NCI-H1694 treated with DMSO at 0.1 percent for 48 hours (cell line): ENCODE results near the gene GMFB.
A peak's percentile ranks its signal among the peaks of the same experiment; 100 is the strongest.
"Not testable (repeated sequence)": the region's sequence is repeated elsewhere in the genome, so short reads cannot be mapped to it uniquely, and the experiment has no call there.

Experiments used
- DNase-seq: peaks from one replicate; lab custom pipeline; 2025; lab: John Stamatoyannopoulos, UW

Gene GMFB

DNA sequence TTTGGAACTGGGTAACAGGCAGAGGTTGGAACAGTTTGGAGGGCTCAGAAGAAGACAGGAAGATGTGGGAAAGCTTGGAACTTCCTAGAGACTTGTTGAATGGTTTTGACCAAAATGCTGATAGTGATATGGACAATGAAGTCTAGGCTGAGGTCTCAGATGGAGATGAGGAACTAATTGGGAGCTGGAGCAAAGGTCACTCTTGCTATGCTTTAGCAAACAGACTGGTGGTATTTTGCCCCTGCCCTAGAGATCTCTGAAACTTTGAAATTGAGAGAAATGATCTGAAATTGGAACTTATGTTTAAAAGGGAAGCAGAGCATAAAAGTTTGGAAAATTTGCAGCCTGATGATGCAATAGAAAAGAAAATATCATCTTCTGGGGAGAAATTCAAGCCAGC, 30.2 kb downstream of the GMFB start:
- not testable (repeated sequence) for DNase-seq

DNA sequence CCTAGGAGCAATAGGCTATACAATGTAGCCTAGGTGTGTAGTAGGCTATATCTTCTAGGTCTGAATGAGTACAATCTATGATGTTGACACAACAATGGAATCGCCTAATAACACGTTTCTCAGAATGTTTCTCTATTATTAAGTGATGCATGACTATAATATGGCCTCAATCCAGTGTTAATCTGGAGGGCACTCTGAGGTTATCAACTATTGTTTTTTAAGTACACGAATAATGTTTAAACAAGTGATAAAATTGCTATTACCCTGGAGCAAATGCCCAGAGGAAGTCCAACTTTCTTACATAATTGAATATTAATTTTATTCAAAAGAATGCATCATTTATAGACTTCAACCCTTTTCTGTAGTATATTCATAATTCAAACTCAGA, 31.2 kb downstream of the GMFB start:
- no peak for DNase-seq

DNA sequence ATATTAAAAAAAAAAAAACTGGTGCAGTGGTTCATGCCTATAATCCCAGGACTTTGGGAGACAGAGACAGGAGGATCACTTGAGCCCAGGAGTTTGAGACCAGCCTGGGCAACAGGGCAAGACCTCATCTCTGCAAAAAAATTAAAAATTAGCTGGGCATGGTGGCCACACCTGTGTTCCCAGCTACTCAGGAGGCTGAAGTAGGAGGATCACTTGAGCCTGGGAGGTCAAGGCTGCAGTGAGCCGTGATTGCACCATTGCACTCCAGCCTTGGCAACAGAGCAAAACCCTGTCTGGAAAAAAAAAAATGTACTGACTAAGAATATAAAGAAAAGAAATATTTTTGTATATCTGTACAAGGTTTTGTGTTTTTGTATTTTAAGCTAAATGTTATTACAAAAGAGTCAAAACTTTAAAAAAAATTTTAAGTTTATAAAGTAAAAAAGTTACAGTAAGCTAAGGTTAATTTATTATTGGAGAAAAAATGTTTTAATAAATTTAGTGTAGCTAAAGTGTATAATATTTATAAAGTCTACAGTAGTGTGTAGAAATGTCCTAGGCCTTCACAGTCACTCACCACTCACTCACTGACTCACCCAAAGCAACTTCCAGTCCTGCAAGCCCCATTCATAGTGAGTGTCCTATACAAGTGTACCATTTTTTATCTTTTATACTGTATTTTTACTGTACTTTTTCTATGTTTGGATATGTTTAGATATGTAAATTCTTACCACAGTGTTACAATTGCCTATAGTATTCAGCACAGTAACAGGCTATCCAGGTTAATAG, 31.8 kb downstream of the GMFB start:
- DNase-seq: not testable (repeated sequence)

DNA sequence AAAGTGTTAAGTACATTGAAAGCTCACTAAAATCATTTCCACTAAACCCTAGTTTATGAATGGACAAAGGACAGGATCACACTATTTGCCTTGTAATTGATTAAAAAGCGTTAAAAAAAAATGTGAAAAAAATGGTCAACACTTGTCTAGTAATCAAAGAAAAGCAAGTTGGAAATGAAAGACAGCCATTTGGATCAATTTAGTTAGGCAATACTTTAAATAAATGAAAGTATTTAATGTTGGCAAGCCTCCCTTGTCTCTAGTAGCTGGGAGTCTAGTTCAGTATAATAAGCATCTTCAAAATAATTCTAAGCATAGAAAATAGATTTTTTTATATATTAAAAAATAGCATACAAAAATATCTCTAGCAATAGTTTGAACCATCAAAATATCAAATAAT, 33.4 kb downstream of the GMFB start:
- DNase-seq: no peak

- DNase-seq: not testable (repeated sequence)
These were observed 34.8 kb downstream of the GMFB start for GRCh38 chr14:54453990-54454389.

- no peak for DNase-seq
These were observed 35.5 kb downstream of the GMFB start for GRCh38 chr14:54453252-54453651.

- no peak for DNase-seq
These were observed 36.8 kb downstream of the GMFB start for GRCh38 chr14:54451961-54452360.

- no peak for DNase-seq
These were observed 37.6 kb downstream of the GMFB start for GRCh38 chr14:54451121-54451601.

DNA sequence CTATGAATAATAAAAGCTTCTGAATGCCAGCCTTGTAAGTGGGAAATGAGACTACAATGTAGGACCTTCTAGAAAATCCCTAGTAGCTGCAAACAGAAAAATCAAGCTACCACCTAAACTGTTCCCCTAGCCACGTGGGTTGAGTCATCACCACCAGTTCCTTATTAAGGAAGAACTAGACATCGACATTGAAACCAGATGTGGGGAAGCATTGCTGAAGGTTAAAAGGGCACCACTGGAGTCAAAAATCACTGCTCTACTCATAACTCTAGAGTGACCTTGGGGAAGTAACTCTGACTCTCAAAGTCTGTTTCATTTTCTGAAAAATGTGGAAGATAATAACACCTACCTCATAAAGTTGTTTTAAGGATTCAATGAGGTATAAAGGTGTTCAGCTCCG, 38.2 kb downstream of the GMFB start:
- no peak for DNase-seq

GRCh38 chr14:54447231-54447692, 41.5 kb downstream of the GMFB start:
- DNase-seq: no peak

- no peak for DNase-seq
These were observed 42.6 kb downstream of the GMFB start for GRCh38 chr14:54446161-54446693.

- DNase-seq: no peak
These were observed 44.1 kb downstream of the GMFB start for GRCh38 chr14:54444681-54445080.

DNA sequence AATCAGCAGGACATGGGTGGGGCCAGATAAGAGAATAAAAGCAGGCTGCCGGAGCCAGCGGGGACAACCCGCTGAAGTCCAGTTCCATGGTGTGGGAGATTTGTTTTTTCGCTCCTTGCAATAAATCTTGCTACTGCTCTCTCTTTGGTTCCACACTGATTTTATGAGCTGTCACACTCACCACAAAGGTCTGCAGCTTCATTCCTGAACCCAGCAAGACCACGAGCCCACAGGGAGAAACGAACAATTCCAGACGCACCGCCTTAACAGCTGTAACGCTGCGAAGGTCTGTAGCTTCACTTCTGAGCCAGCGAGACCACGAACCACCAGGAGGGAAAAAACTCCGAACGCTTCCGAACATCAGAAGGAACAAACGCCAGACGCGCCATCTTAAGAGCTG, 44.8 kb downstream of the GMFB start:
- DNase-seq: no peak

GRCh38 chr14:54442961-54443360, 45.8 kb downstream of the GMFB start:
- not testable (repeated sequence) for DNase-seq

- DNase-seq: peak; percentile 87
These were observed 47.6 kb downstream of the GMFB start, which contains the start of gene CNIH1 for GRCh38 chr14:54440873-54441868. TSS of gene CNIH1 (minus strand) at chr14:54441374. CDS start at chr14:54441327, 47 bp downstream.

DNA sequence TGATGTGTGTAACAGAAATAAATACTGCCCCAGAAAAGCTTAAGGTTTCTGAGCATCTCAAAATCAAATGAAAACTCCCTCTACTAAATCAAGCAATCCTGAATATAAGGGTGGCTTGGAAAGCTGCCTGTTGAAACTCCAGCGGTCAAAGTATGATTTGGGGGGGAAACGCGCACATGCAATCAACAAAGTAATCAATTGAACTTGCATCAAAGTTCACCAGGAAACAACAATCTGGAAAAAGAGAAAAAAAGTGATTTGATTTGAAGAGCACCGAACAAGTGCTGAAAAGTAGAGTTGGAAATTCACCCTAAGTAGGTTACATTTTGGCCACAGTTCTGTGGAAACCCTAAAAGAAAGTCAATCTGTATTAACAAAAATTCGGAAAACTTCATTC, 48.3 kb downstream of the GMFB start:
- no peak for DNase-seq

- DNase-seq: no peak
These were observed 48.7 kb downstream of the GMFB start for GRCh38 chr14:54440037-54440436.

DNA sequence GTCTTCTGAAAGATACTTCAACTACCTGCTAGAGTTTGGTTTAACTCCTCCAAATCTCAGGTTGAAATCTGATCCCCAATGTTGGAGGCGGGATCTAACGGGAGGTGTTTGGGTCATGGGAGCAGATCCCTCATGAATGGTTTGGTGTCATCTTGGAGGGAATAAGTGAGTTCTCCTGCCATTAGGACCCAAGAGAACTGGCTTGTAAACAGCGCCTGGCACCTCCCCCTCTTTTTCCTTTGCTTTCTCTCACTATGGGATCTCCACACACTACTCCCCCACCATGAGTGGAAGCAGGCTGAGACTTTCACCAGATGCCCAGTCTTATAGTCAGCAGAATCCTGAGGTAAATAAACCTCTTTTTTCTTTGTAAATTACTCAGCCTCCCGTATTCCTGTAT, 50.1 kb downstream of the GMFB start:
- no peak for DNase-seq

GRCh38 chr14:54437954-54438353, 50.8 kb downstream of the GMFB start:
- not testable (repeated sequence) for DNase-seq

DNA sequence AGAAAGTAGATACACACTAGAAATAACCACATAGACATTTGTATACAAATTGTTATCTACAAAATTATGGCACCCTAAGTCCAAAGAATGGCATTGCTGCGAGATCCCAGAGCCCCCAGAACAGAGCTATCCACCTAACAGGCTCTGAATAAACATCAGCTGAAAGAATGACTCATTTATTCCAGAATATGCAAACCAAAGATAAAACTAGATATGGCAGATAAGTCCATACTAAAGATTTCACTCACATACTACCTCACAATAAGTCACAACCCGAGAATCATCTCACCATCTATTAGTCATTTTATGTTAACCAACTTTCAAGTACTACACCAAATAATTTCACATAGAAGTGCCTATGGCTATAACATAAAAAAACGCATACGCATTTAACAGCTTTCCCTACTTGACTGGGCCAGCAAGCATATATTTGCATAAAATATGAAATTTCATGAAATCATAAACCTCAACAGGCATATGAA, 53.2 kb downstream of the GMFB start:
- no peak for DNase-seq

GRCh38 chr14:54428527-54428926, 60.3 kb downstream of the GMFB start:
- no peak for DNase-seq

GRCh38 chr14:54427871-54428270, 60.9 kb downstream of the GMFB start:
- no peak for DNase-seq
